Measurements from ENCODE around the gene ZYX. TPM values are rescaled to one million over a fixed set of nuclear protein-coding genes. Genes with fewer than 3 reads are reported as not detected.

The ZYX gene
- total and polyA plus RNA-seq, 9 of the 15 experiments (the other 6 are each of a cell fraction or from before 2014, with no cell fraction given) = 1.8 to 130 (median 15.7) TPM

- TF ChIP-seq DNMT1 (IDR thresholded peaks at IDR 0.05) (no peak), NR2C2 (CRISPR knock-in tag; IDR thresholded peaks at IDR 0.05) (no peak), NR2C2 (tag; IDR thresholded peaks at IDR 0.05) (no peak), HNRNPK (IDR thresholded peaks at IDR 0.05; ENCODE audit: low read depth, low read length, poor library complexity, severe bottlenecking) (no peak), ZNF318 (IDR thresholded peaks at IDR 0.05; ENCODE audit: borderline replicate concordance in 1 of 2, low read depth in 1 of 2) (no peak), EGR1 (conservative IDR thresholded peaks at IDR 0.05) (no peak), RBM22 (IDR thresholded peaks at IDR 0.05; ENCODE audit: low read depth, low read length, poor library complexity, severe bottlenecking) (peak; percentile 51), THRAP3 (IDR thresholded peaks at IDR 0.05; ENCODE audit: borderline replicate concordance) (no peak), CHD2 (IDR thresholded peaks at IDR 0.05; ENCODE audit: low read depth, low read length) (no peak), CTCF (IDR thresholded peaks at IDR 0.05 in 2 of 3, conservative IDR thresholded peaks at IDR 0.05 in 1 of 3; ENCODE audit: insufficient read depth in 2 of 3, low read depth in 1 of 3, low read length in 3 of 3) (peak; percentile 44 to 60 (median 54)), MEIS2 (IDR thresholded peaks at IDR 0.05; ENCODE audit: partially characterized antibody) (no peak), IRF9 (tag; IDR thresholded peaks at IDR 0.05) (no peak), TGIF2 (CRISPR knock-in tag; IDR thresholded peaks at IDR 0.05) (no peak), ZNF507 (tag; conservative IDR thresholded peaks at IDR 0.05) (no peak), ZNF217 (CRISPR knock-in tag; IDR thresholded peaks at IDR 0.05) (no peak), HNRNPH1 (optimal IDR thresholded peaks at IDR 0.05; ENCODE audit: low read depth, low read length) (no peak), TSC22D4 (tag; IDR thresholded peaks at IDR 0.05) (no peak)
Observed at GRCh38 chr7:143387156-143387975, 6.2 kb downstream of the ZYX start (continued).

Data from K562 (cell line).